Chondrocyte (in vitro differentiated cells): ENCODE measurements around the gene AK9. TPM values are rescaled to one million over a fixed set of nuclear protein-coding genes. Genes with fewer than 3 reads are reported as not detected.
"Not testable (repeated sequence)": the region's sequence is repeated elsewhere in the genome, so short reads cannot be mapped to it uniquely, and the experiment has no call there.

Experiments
- DNase-seq: peaks from one replicate; pipeline ENCODE4 v3.0.0; 2021; ENCODE audit warnings: mixed read lengths, low spot score
- H3K27ac Mint-ChIP-seq: one replicate; pipeline ENCODE4 v1.8.0; 2021; ENCODE audit warnings: mild to moderate bottlenecking, moderate library complexity, mixed read lengths; ENCODE audit not compliant: unreplicated experiment
- H3K27me3 Mint-ChIP-seq: 2 replicates; pipeline ENCODE4 v1.8.0; 2021; ENCODE audit warnings: low read depth, mixed read lengths
- H3K36me3 Mint-ChIP-seq: 2 replicates; pipeline ENCODE4 v1.8.0; 2021; ENCODE audit warnings: low read depth, mixed read lengths
- H3K4me1 Mint-ChIP-seq: 2 replicates; pipeline ENCODE4 v1.8.0; 2021; ENCODE audit warnings: low read depth, mild to moderate bottlenecking, mixed read lengths
- H3K4me3 Mint-ChIP-seq: one replicate; pipeline ENCODE4 v1.8.0; 2021; ENCODE audit warnings: mild to moderate bottlenecking, moderate library complexity, mixed read lengths; ENCODE audit not compliant: unreplicated experiment
- H3K9me3 Mint-ChIP-seq: 2 replicates; pipeline ENCODE4 v1.8.0; 2021; ENCODE audit warnings: low read depth, mixed read lengths
- CTCF ChIP-seq: fragments of 200-600 bp; sonication (generic); IDR thresholded peaks from 2 replicates; pipeline ENCODE4 v1.5.0; 2021; ENCODE audit warnings: antibody characterized with exemption, mild to moderate bottlenecking, moderate library complexity
- total RNA-seq: library from RNA; stranded (reverse); gene quantifications from 3 replicates; pipeline ENCODE4 v1.2.1, GENCODE V29; 2021

The AK9 gene
- total RNA-seq, 1 donor from 2014 or later, result 4.4 TPM

DNA sequence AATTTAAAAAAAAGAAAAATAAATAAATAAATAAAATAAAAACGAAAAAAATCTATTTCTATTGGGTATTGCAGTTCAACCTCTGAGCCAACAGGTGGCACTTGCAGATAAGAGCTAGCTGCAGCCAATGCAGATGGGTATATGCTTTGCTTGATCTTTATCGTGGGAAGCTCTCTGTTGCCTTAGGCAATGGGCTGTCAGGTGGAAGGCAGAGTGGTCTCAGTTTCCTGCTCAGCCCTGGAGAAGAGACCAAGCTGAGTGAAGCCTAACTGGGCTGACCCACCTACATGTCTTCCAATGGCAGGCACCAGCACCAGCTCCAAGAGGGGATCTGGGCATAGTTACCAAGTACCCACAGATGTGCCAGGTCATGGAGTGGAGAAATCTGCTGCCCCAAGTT is 95.0 kb downstream of the AK9 start:
- DNase-seq, result no peak
- H3K27me3 Mint-ChIP-seq, result no peaks in the 10 kb centered on the region
- H3K9me3 Mint-ChIP-seq, result peaks cover 45% of the 10 kb centered on the region
- no peak overlapping the region for H3K27ac Mint-ChIP-seq
- H3K4me1 Mint-ChIP-seq, result no peaks in the 10 kb centered on the region
- TF ChIP-seq CTCF, result peak; percentile 66
- H3K36me3 Mint-ChIP-seq, result peaks cover 8% of the 10 kb centered on the region
- no peak overlapping the region for H3K4me3 Mint-ChIP-seq

- no peak overlapping the region for H3K27ac Mint-ChIP-seq
- H3K27me3 Mint-ChIP-seq, result peaks cover 7% of the 10 kb centered on the region
- no peak for DNase-seq
- H3K36me3 Mint-ChIP-seq, result peaks cover 3% of the 10 kb centered on the region
- H3K4me3 Mint-ChIP-seq, result no peak overlapping the region
- peaks cover 6% of the 10 kb centered on the region for H3K9me3 Mint-ChIP-seq
- no peak for TF ChIP-seq CTCF
- H3K4me1 Mint-ChIP-seq, result peaks cover 8% of the 10 kb centered on the region
These were observed 110.5 kb downstream of the AK9 start for GRCh38 chr6:109580519-109580918.

- TF ChIP-seq CTCF, result no peak
- Mint-ChIP-seq H3K4me3 (no peak overlapping the region), H3K4me1 (peaks cover 8% of the 10 kb centered on the region), H3K27ac (no peak overlapping the region), H3K9me3 (peaks cover 9% of the 10 kb centered on the region), H3K36me3 (peaks cover 5% of the 10 kb centered on the region), H3K27me3 (peaks cover 10% of the 10 kb centered on the region)
- no peak for DNase-seq
These were observed 111.6 kb downstream of the AK9 start for GRCh38 chr6:109579361-109579760.

- H3K4me1 Mint-ChIP-seq, H3K36me3 Mint-ChIP-seq, H3K4me3 Mint-ChIP-seq, H3K27me3 Mint-ChIP-seq, H3K27ac Mint-ChIP-seq, DNase-seq, H3K9me3 Mint-ChIP-seq: not testable (repeated sequence)
These were observed 121.1 kb downstream of the AK9 start for GRCh38 chr6:109569901-109570300.

GRCh38 chr6:109561844-109562243 is 129.2 kb downstream of the AK9 start:
- no peaks in the 10 kb centered on the region for H3K4me1 Mint-ChIP-seq
- no peak overlapping the region for H3K27ac Mint-ChIP-seq
- H3K4me3 Mint-ChIP-seq, result no peak overlapping the region
- TF ChIP-seq CTCF, result no peak
- peaks cover 18% of the 10 kb centered on the region for H3K9me3 Mint-ChIP-seq
- H3K36me3 Mint-ChIP-seq, result peaks cover 2% of the 10 kb centered on the region
- DNase-seq, result no peak
- peaks cover 3% of the 10 kb centered on the region for H3K27me3 Mint-ChIP-seq

- Mint-ChIP-seq H3K9me3 (no peaks in the 10 kb centered on the region), H3K4me3 (no peak overlapping the region), H3K4me1 (no peaks in the 10 kb centered on the region), H3K27ac (no peak overlapping the region), H3K36me3 (no peaks in the 10 kb centered on the region), H3K27me3 (peaks cover 5% of the 10 kb centered on the region)
- no peak for DNase-seq
- no peak for TF ChIP-seq CTCF
These were observed 159.6 kb downstream of the AK9 start for GRCh38 chr6:109531446-109531845.
